Measurements from ENCODE around the gene PGD.
"Not testable (repeated sequence)": the region's sequence is repeated elsewhere in the genome, so short reads cannot be mapped to it uniquely, and the experiment has no call there.

PGD gene

DNA sequence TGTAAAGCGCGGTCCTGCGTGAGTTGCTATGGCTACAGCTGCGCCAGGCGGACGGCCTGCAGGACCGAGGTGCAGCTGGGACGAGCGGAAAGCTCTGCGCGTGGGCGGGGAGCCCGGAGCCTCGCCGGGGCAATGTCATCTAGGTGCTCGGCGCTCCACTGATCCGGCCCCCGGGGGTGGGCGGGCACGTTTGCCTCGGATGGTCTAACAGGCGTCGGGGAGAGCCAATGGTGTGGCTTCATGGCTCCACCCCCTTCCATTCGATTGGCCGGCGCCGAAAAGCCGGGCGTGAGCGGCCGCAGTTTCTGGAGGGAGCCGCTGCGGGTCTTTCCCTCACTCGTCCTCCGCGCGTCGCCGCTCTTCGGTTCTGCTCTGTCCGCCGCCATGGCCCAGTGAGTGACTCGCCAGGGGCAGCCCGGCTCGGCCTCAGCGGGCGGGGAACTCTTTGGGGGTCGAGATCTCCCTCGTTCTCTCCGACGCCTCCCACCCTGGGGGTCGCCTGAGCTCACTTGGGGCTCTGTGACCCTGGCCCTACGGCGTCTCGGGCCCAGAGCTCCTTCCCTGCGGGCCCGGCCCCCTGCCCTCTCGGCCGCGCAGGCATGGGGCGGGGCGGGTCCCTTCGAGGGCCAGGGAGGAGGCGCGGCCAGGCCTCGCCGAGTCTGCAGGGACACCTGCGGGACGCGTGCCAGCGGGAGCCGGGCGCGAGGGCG, at the start of gene PGD:
Gene PGD (plus strand): TSS at position 331 of the 710 bp plus-strand sequence. CDS start 54 bp downstream, at position 385.
- peak; percentile 99 for DNase-seq (ENCODE audit: low read depth)

DNA sequence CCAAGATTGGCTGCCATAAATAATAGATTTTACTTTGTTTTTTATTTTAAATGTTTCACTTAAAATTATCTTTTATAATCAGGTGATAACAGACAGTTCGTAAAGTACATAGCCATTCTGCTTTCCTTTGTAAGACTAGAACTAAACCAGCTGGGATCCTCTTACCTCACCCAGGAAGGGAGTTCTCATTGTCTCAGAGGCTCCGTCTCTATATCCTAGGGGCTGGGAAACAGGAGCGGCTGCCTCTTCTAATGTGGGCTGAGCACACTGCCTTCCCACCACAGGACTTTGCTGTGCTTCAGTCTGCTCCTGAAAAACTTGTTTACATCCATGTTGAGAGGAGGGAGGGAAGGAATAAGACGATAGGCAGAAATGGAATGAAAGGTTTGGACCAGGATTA, 45.6 kb upstream of the PGD start:
- DNase-seq (ENCODE audit: low read depth), result no peak

DNA sequence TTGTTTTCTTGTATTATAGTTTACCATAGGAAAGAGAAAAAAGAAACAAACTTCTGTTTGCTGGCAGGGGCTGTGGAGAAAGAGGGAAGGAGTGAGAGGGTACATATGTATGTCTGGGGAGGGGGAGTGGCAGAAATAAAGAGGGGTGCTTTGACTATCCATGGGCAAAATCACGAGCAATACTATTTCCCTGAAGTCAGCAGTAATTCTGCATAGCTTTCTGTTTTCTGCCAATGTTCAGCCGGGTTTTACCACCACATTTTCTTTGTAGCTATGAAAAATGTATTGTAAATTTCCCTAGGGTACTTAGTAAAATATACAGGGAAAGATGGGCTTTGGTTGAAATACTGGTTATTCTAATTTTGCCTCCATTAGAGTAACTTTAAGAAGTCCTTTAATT, 45.2 kb upstream of the PGD start:
- no peak for DNase-seq (ENCODE audit: low read depth)

DNA sequence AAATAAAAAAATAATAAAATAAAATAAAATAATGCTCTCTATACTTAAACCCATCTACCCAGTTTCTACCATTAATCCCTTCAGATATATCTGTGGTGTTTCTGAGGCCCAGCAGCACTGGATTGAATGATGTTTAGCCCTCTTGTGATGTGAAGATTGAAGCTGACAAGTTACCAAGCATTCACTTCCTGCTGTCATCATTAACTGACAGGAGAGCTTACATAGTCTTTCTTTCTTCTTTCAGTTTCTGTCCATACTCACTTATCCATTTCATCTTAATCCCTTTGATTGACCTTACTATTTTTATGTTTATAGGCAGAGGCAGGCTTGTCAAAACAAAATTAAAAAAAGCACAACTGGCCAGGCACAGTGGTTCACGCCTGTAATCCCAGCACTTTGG, 38.8 kb upstream of the PGD start:
- no peak for DNase-seq (ENCODE audit: low read depth)

DNA sequence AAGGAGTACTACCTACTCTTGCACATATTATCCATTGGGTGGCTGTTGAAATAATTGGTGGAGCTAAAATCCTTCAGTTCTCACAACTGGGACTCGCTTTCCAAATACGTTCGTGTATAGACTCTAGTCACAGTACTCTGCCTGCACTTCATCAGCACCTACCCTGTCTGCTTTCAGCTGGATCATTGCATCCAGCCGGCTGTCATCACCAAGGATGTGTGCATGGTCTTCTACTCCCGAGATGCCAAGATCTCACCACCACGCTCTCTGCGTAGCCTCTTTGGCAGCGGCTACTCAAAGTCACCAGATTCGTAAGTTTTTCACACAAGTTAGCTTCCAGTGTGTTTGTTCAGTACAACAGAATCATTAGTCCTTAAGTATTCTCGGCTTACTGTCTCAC, 37.3 kb upstream of the PGD start:
- no peak for DNase-seq (ENCODE audit: low read depth)

DNA sequence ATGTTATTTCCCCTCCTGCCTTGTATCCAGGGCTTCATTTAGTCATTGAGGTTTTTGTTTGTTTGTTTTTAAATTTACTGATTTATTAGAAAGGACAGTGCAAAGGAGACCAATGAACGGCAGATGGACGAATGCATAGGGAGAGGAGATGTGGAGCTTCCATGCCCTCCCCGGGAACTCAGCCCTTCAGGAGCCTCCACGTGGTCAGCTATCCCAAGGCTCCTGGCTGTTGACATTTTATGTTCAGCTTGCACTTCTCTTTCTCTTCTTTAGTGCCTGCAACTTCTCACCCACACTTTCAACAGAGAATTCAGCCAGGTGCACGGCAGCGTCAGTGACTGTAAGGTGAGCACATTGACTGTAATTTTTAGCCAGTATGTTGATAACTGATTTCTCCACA, 30.7 kb upstream of the PGD start:
- no peak for DNase-seq (ENCODE audit: low read depth)

DNA sequence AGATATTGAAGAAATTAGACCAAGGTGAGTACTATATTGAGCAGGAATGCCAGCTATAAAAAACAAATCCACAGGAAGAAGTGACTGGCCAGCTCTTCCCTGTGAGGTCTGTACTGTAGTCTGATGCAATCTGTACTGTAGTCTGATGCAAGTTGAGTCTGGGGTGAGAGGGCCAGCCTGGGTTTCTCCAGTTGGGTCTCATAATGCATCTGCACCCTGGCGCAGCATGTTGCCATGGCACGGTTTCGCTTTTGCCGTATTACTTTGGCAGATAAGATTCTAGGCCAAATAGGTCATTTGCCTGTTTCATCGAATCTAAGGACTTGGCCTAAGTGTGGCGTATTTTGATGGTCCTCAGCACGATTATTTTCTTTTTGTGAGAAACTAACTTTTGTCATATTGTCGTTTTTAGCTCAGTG, 24.4 kb upstream of the PGD start:
- no peak for DNase-seq (ENCODE audit: low read depth)

DNA sequence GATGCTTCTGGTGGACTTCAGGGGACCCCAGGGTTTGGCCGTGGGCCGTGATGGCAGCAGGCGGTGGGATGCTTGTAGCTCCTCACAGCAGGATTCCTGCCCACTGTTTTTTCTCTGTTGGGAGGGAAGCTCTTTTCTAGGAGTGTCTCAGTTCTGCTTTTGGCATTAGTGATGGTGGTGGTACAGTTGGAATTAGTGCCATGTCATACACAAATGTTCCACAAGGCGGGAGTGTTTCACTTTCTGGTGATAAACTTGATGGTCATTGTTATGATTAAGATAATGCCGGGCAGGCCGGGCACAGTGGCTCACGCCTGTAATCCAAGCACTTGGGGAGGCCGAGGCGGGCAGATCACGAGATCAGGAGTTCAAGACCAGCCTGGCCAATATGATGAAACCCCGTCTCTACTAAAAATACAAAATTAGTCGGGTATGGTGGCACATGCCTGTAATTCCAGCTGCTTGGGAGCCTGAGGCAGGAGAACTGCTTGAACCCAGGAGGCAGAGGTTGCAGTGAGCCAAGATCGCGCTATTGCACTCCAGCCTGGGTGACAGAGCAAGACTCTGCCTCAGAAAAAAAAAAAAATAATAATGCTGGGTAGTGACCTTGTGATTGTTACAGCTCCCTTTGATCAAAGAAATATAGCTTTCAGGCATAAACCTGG, 21.4 kb upstream of the PGD start:
- DNase-seq (ENCODE audit: low read depth), result not testable (repeated sequence)

DNA sequence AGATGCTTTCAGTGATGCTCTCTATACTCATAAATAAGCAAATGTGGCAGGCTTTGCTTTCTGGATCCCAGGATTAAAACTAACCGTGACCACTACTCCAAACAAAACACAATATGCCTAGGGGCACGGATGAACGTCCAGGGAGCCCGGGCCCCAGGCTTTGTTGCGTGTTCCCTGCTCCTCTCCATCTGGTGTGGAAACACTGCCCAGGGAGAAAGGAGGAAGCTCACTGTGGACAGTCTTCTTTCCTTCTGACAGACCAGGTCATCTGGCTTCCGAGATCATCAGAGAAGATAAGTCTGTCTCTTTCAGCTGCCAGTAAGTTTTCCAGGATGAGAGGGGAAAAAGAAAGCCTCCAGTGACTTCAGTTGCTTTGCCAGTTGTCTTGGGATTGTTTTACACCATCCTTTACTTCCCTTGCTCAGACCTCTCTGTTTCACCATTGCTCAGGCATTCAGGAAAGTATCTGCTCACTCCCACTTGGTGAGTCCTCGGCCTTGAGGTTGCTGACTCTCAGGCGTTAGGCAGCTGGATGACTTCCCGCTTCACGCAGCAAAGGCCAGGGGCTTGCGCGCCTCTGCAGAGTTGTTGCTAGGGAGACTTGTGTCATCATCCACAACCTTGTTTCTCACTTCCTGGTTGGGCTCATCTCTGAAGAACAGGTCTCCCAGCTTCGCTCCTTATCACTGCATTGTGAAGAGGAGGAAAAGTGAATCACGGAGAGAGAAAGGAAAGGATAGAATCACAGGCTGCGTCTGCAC, 20.6 kb upstream of the PGD start:
- DNase-seq (ENCODE audit: low read depth), result no peak

DNA sequence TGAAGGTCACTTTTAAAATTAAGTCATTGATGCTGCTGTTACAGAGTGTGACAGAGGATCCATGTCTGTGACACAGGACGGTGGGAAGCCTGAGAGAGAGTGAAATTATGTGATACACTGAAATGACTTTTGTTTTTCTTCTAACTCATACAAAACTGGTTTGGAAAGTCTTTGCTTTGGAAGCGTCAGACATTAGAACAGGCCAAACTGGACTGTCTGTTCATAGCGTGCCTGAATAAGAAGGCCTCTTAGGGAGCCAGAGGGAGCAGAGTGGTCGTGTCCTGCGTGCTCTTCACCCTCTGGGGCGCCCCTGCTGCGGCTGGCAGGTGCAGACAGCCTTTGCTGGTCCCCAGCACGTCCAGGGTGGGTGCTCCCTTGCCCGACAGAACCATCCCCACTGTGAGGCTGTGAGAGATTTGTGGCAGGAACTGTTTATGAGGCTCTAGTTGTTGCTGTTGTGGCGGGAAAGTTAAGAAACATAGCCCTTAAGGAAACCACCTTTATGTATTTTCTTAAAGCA, 19.7 kb upstream of the PGD start:
- DNase-seq (ENCODE audit: low read depth), result no peak

DNA sequence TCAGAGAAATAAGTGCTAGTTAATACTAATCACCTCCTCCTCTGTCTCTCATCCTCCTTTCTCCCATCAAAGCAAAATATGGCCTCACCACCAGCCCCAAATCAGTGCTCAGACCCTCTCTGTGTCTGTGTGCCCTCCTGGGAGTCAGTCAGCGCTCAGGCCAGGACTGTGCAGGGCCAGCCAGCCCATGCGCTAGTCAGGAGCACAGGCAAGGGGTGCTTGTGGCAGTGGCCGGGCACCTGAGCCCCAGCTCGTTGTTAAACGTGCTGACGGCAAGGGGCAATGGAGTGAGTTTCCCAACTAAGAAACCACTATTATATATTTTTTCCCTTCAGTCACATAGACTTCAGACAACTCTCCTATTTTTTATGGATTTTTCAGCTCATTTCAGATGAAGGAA, 19.2 kb upstream of the PGD start:
- no peak for DNase-seq (ENCODE audit: low read depth)

DNA sequence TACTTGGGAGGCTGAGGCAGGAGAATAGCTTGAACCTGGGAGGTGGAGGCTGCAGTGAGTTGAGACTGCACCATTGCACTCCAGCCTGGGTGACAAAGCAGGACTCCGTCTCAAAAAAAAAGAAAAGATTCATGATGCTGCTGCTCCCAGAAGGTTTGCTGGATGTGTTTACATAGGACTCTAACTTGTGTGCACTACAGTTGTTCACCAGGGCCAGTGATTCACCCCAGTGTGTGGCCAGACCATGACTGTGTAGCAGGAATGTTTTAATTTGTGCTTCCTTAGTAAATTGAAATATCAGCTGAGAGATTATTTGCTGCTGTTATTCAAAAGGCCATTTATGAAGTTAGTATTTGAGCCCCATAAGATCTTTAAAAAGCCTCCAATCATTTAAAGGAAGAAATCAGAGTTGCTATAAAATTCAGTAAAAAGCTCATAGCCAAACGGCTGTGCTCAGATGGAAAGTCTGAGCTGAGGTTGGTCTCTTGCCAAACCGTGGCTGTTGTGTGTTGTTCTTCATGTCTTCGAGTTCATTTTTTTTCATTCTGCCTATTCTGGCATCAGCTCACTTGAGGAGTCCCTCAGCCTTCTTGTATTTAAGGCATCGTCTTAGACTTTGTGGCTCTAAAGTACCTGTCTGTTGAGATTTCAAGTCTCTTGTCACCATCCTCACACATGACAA, 18.1 kb upstream of the PGD start:
- no peak for DNase-seq (ENCODE audit: low read depth)

DNA sequence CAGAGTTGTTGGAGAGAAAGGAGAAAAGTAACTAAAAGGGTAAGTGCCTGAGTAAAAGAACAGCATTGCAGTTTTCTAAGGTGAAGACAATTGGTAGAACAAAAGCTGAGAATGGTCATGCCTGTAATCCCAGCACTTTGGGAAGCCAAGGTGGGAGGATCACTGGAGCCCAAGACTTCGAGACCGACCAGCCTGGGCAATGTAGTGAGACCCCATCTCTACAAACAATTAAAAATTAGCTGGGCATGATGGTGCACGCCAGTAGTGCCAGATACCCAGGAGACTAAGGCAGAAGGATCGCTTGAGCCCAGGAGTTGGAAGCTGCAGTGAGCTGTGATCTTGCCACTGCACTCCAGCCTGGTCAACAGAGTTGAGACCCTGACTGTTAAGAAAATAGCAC, 15.2 kb upstream of the PGD start:
- no peak for DNase-seq (ENCODE audit: low read depth)

DNA sequence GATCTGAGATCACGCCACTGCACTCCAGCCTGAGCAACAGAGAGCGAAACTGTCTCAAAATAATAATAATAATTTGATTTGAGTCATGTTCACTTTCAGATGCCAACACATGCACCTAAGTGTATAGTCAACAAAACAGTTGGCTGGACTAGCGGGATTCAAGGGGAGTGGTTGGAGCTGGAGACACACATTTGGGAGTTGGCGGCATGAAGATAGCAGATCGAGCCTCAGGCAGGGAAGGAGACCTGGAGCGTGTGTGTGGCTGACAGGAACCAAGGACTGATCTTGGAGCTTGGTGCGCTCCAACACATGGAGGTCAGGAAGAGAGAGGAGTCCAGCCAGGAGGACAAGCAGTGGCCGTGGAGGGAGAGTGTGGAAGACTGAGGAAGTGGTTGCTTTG, 14.6 kb upstream of the PGD start:
- DNase-seq (ENCODE audit: low read depth), result no peak

DNA sequence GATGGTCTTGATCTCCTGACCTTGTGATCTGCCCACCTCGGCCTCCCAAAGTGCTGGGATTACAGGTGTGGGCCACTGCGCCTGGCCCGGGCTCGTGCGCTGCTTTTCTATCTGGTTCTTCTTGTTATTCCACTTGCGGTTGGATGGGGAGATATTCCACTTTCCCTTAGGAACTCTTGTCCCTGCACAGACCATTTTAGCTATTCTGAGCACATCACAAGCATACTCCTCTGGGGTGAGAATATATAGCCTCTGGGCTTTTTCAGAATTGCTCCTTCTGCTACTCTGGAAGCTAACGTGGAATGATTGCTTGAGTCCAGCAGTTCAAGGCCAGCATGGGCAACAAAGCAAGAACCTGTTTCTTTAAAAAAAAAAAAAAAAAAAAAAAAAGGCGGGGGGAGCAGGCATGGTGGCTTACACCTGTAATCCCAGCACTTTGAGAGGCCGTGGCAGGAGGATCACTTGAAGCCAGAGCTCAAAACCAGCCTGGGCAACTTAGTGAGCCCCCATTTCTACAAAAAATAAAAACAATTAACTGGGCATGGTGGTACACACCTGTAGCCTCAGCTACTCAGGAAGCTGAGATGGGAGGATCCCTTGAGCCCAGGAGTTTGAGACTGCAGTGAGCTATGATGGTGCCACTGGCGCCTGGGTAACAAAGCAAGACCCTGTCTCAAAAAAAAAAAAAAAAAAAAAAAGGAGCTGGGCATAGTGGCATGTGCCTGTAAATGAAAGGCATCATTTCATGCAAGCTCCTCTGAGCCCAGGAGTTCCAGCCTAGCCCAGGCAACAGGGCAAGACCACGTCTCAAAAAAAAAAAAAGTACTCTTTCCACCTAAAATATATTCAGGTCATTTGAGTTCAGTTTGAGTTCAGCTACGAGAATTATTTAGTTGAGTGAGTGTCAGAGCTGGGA, 11.8 kb upstream of the PGD start:
- no peak for DNase-seq (ENCODE audit: low read depth)

DNA sequence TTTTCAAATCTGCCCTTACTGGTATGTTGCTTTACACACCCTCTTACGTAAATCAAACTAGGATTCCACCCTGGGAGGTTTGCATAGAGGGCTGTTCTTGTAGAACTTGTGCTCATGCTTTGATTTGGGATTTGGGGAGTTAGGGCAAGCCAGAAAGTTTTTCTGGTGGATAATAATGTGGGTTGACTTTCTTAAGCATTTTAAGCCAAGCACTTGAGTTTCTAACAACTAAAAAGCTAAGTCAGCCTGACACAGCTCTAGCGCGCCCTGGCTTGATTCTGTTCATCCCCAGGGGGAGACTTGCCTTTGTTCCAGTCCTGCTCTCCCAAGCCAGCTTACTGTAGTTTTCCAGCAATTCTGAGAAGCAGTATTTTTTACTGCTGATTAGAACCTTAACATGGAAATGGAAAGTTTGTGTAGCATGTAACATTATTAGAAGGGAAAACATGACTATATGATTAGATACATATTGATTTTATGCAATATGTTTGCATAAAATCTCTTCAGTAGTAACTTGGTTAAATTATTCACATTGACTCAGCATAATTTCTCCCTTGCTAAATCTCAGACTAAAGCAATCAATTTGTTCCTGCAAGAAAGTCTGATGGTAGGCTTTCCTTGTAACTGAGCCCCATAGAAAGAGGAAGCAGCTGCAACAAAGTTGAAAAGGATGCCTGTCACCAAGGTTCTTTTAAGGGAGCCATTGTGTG, 11.0 kb upstream of the PGD start:
- peak; percentile 65 for DNase-seq (ENCODE audit: low read depth)

DNA sequence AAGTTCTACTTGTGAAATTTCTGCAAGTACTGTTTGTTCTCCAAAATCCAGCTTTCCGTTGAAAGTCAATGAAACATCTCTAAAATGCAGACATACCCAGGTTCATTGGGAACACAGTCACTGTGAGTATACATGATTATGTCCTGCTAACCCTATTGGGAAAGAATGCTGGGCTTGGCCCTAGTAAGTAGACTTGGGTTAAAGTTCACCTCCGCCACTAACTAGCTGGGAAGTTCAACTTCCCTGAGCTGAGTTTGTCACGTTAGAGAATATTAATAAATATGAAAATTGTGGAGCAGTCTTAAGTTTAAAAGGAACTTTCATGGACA, 10.5 kb upstream of the PGD start:
- no peak for DNase-seq (ENCODE audit: low read depth)

DNA sequence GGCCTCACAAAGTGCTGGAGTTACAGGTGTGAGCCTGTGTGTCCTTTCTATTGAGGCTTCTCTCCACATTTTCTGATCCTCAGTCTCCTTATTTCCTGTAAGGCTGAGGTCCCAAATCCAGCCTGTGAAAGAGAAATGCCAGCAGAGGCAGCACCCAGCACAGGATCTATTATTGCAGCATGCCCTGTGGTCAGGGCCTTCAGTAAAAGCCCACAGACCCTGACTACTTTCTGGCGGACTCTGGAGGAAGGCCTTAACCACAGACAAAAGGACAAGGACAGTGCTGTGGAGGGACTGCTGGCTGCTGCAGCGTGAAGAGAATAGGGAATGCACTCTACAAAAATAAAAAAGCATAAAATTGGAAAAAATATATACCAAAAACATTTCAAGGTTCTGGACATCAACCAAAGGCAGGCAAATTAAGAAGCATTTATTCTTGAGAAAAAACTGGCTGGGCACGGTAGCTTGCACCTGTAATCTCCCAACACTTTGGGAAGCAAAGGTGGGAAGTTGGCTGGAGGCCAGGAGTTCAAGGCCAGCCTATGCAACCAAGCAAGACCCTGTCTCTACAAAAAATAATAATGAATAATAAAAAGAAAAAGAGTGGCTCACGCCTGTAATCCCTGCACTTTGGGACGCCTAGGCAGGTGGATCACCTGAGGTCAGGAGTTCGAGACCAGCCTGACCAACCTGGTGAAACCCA, 9.4 kb upstream of the PGD start:
- no peak for DNase-seq (ENCODE audit: low read depth)

DNA sequence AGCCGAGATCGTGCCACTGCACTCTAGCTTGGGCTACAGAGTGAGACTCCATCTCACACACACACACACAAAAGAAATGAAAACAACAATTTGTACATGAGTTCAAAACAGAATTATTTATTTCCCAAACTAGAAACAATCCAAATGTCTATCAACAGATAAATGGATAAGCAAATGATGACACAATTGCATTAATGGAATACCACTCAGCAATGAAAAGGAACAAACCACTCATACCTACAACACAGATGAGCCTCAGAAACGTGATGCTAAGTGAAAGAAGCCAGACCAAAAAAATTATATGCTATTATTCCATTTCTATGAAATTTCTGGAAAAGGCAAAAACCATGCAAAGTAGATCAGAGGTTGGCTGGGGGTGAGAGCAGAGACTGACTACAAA, 2.0 kb upstream of the PGD start:
- no peak for DNase-seq (ENCODE audit: low read depth)

DNA sequence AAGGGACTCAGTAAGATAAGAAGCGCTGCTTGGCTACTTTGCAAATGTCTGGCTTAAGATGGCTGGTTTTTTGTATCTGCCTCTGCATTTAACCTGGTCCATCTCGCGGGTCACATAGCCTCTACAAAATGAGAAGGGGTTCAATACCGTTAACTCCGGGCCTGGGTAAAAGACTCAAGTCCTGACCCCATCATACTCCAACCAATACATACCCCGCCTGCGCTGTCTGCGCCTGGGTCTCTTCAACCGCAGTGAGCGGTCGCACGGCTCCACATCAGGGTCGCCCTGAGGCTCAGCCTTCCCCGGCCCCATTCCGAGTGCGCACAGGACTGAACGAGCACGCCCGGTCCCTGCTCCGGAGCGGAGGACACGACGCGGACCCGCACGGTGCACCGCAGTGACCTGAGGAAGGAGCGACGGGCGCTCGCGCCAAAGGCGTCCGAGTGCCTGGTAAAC, 558 bp upstream of the PGD start:
- DNase-seq (ENCODE audit: low read depth), result no peak

All from CMK (cell line).